HFF-Myc (cell line): ENCODE results near the gene SYCP2L.

Experiments used
- DNase-seq: peaks from one replicate; pipeline ENCODE4 v3.0.0-alpha.2; 2011; ENCODE audit warnings: low read depth; ENCODE audit errors: extremely low read depth
- H3K4me3 ChIP-seq: replicated peaks from 2 replicates; pipeline ENCODE4 v1.5.1; 2011; ENCODE audit warnings: low read depth, mild to moderate bottlenecking, control low read depth, low read length
- TF ChIP-seq, protein P1 (sequence below): IDR thresholded peaks from 2 replicates; pipeline ENCODE4 v1.5.1; 2012; ENCODE audit warnings: mild to moderate bottlenecking, low read depth, low read length, control low read depth; ENCODE audit errors: missing control alignments

SYCP2L gene

DNA sequence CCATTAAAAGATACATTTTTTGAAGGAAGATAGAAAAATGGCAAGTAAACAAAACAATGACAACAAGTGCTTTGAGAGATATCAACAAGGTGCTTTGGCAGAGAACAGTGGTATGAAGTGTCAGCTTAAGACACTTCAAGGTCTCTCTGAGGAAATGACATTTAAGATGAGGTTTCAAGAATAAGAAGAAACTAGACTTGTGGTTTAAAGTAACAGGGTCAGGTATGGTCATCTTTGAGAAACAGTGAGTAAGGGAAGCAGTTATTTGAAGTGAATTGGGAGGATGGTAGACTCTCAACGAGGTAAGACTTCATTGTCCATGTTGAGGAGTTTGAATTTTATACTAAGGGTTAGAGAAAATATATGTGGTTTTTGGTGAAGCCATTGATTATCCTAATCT, 77.8 kb downstream of the SYCP2L start:
- H3K4me3 ChIP-seq, result no peak overlapping the region
- TF ChIP-seq, protein P1, sequence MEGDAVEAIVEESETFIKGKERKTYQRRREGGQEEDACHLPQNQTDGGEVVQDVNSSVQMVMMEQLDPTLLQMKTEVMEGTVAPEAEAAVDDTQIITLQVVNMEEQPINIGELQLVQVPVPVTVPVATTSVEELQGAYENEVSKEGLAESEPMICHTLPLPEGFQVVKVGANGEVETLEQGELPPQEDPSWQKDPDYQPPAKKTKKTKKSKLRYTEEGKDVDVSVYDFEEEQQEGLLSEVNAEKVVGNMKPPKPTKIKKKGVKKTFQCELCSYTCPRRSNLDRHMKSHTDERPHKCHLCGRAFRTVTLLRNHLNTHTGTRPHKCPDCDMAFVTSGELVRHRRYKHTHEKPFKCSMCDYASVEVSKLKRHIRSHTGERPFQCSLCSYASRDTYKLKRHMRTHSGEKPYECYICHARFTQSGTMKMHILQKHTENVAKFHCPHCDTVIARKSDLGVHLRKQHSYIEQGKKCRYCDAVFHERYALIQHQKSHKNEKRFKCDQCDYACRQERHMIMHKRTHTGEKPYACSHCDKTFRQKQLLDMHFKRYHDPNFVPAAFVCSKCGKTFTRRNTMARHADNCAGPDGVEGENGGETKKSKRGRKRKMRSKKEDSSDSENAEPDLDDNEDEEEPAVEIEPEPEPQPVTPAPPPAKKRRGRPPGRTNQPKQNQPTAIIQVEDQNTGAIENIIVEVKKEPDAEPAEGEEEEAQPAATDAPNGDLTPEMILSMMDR, result no peak
- DNase-seq, result no peak

DNA sequence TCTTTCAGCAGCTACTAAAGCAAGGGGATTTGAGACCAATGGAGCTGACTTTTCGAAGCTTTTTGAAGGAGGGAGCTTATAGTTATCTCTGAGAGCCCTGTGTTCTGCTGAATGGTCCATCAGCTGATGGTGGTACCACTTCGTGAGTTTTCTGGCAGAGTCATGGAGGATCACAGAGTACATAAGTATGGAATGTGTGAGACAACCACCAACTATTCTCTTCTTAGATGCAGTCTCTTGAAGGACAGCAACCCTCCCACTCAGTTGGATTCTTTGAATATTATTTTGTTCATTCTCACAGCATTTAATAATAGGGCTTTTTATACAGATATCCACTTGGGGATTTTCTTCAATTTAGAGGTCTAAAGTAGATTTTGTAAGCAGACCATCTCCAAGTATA, 81.9 kb downstream of the SYCP2L start:
- H3K4me3 ChIP-seq, result no peak overlapping the region
- TF ChIP-seq, protein P1, result no peak
- DNase-seq, result no peak

GRCh38 chr6:10970731-10971130, 83.9 kb downstream of the SYCP2L start:
- DNase-seq, result no peak
- TF ChIP-seq, protein P1, result no peak
- no peak overlapping the region for H3K4me3 ChIP-seq

GRCh38 chr6:10972196-10972595, 85.3 kb downstream of the SYCP2L start:
- no peak for DNase-seq
- TF ChIP-seq, protein P1, result no peak
- H3K4me3 ChIP-seq, result no peak overlapping the region

DNA sequence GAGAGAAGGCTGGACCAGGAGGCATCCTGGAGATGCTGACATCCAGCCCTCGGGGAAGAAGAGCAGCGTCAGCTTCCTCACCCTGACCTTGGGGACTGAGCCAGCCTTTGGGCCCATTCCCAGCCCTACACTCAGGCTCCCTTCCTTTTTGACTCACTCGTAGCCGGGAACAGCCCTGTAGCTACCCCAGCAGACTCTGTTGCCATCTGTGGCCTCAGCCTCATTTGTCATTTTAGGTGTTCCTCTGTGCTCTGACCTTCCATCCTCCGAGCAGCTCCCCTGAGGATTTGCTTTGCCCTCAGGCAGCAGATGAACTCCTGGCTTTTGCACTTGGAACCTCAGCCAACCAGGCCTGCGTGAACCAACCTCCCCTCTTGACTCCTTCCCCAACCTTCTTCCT, 89.7 kb downstream of the SYCP2L start:
- TF ChIP-seq, protein P1, result no peak
- no peak overlapping the region for H3K4me3 ChIP-seq
- DNase-seq, result no peak

- TF ChIP-seq, protein P1, result no peak
- H3K4me3 ChIP-seq, result no peak overlapping the region
- no peak for DNase-seq
Measured at GRCh38 chr6:10977231-10977968, 90.5 kb downstream of the SYCP2L start.

DNA sequence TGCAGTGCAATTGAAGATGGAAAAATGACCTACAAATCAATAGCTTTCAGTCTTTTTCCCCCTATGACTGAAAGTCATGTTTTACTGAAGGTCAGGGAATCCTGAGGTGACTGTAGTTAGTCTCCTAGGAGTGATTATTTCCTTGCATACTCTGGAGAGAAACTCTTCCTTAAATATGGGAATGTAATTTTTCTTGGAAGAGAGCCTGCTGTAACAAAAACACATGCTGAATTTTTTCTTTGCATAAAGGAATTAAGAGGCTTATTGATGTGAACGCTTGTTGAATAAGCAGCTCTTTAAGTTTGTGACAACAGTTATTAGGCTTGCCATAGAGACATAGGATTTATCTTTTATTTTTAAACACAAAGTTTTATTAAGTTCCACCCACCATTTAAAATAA, 92.8 kb downstream of the SYCP2L start:
- no peak for DNase-seq
- TF ChIP-seq, protein P1, result no peak
- H3K4me3 ChIP-seq, result no peak overlapping the region
